Caco-2 (cell line): Measurements from ENCODE around the gene ALK. TPM values are rescaled to one million over a fixed set of nuclear protein-coding genes. Genes with fewer than 3 reads are reported as not detected.

Experiments
- BruUV-seq: library from RNA; stranded (reverse); fragments of 400-500 nt; replicated peaks from 2 replicates; lab custom pipeline; 2021; lab: Mats Ljungman, UMichigan
- CTCF ChIA-PET: fragments of 300-600 bp; sonication (Branson Sonifier 250); formaldehyde crosslinking; loops from one replicate; lab custom pipeline; 2022; ENCODE audit warnings: antibody characterized with exemption; lab: Charles Lee
- POLR2A ChIA-PET: fragments of 300-600 bp; sonication (Branson Sonifier 250); formaldehyde crosslinking; loops from one replicate; lab custom pipeline; 2022; ENCODE audit warnings: antibody characterized with exemption; lab: Charles Lee
- DNase-seq, 2 experiments: peaks; one replicate each; pipeline versions ENCODE4 v3.0.0 to v3.0.0-alpha.2; 2020 to 2022
- H3K27me3 ChIP-seq: replicated peaks from 2 replicates; pipeline ENCODE4 v1.6.0; 2011; ENCODE audit warnings: low read length; ENCODE audit not compliant: control insufficient read depth, insufficient read depth
- H3K36me3 ChIP-seq: 2 replicates; pipeline ENCODE4 v1.5.1; 2011; ENCODE audit warnings: low read length; ENCODE audit not compliant: control insufficient read depth, insufficient read depth
- H3K4me1 ChIP-seq: fragments of 250-450 bp; sonication (Bioruptor Pico); 2 replicates; pipeline ENCODE4 v1.5.1; 2020; ENCODE audit warnings: mild to moderate bottlenecking
- H3K4me3 ChIP-seq: 2 replicates; pipeline ENCODE4 v1.5.1; 2011; ENCODE audit warnings: low read depth, mild to moderate bottlenecking, control low read depth, low read length
- H3K9me3 ChIP-seq: fragments of 250-450 bp; sonication (Bioruptor Pico); 2 replicates; pipeline ENCODE4 v1.5.1; 2020; ENCODE audit warnings: mild to moderate bottlenecking, moderate library complexity
- H3K27ac Mint-ChIP-seq: one replicate; pipeline ENCODE4 v1.8.0; 2022; ENCODE audit warnings: mixed read lengths; ENCODE audit not compliant: unreplicated experiment
- H3K27me3 Mint-ChIP-seq: one replicate; pipeline ENCODE4 v1.8.0; 2022; ENCODE audit warnings: mixed read lengths; ENCODE audit not compliant: insufficient read depth, unreplicated experiment
- H3K36me3 Mint-ChIP-seq: one replicate; pipeline ENCODE4 v1.8.0; 2022; ENCODE audit warnings: mild to moderate bottlenecking, mixed read lengths; ENCODE audit not compliant: insufficient read depth, unreplicated experiment
- H3K4me1 Mint-ChIP-seq: one replicate; pipeline ENCODE4 v1.8.0; 2022; ENCODE audit warnings: low read depth, mixed read lengths; ENCODE audit not compliant: unreplicated experiment
- H3K4me3 Mint-ChIP-seq: one replicate; pipeline ENCODE4 v1.8.0; 2022; ENCODE audit warnings: mild to moderate bottlenecking, moderate library complexity, mixed read lengths; ENCODE audit not compliant: unreplicated experiment
- H3K9me3 Mint-ChIP-seq: one replicate; pipeline ENCODE4 v1.8.0; 2022; ENCODE audit warnings: mixed read lengths; ENCODE audit not compliant: unreplicated experiment
- intact Hi-C: fragments of 100-400 bp; cut with micrococcal nuclease; formaldehyde crosslinking; loops from one replicate; pipeline ENCODE4 v1.10.0; 2022; ENCODE audit not compliant: unreplicated experiment
- total RNA-seq: library from RNA; stranded (reverse); gene quantifications from 2 replicates; pipeline ENCODE4 v1.2.3, GENCODE V29; 2022
- TF ChIP-seq, protein P1 (sequence below), 2 experiments: fragments of 200-600 bp in 1 of 2; IDR thresholded peaks; 1 replicate in 1 of 2; 2 replicates in 1 of 2; pipeline versions ENCODE4 v1.5.1 to v1.8.0; 2011 to 2022; ENCODE audit warnings: antibody characterized with exemption in 1 of 2, control low read depth in 1 of 2, inconsistent platforms in 1 of 2, low read depth in 1 of 2, low read length in 1 of 2, mild to moderate bottlenecking in 1 of 2, moderate library complexity in 1 of 2; ENCODE audit not compliant: insufficient read depth in 1 of 2, severe bottlenecking in 1 of 2, unreplicated experiment in 1 of 2

ALK gene
- total RNA-seq, 1 experiment from 2014 or later: 0.11 TPM

DNA sequence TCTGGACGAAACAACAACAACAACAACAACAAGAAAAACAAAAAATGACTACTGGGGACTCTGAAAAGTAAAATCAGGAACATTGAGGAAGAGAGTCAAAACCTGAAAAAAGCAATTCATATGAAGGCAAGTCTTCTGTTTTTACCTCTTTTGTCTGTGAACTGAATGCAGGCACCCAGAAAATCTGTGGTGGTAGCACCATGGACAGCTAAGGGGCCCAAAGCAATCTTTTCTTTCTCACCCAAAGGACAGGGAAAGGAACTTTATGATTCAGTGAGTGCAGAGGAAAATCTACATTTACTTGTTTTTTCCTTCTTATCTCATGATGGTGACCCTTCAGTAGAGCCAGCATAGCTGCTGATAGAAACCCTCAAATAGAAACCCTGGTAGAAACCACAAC is 10.4 kb downstream of the ALK start:
- intact Hi-C loops: no loop called here
- TF ChIP-seq, protein P1, sequence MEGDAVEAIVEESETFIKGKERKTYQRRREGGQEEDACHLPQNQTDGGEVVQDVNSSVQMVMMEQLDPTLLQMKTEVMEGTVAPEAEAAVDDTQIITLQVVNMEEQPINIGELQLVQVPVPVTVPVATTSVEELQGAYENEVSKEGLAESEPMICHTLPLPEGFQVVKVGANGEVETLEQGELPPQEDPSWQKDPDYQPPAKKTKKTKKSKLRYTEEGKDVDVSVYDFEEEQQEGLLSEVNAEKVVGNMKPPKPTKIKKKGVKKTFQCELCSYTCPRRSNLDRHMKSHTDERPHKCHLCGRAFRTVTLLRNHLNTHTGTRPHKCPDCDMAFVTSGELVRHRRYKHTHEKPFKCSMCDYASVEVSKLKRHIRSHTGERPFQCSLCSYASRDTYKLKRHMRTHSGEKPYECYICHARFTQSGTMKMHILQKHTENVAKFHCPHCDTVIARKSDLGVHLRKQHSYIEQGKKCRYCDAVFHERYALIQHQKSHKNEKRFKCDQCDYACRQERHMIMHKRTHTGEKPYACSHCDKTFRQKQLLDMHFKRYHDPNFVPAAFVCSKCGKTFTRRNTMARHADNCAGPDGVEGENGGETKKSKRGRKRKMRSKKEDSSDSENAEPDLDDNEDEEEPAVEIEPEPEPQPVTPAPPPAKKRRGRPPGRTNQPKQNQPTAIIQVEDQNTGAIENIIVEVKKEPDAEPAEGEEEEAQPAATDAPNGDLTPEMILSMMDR (IDR thresholded peaks at IDR 0.05; ENCODE audit: insufficient read depth in 1 of 2, low read depth in 1 of 2, low read length in 1 of 2, severe bottlenecking in 1 of 2, unreplicated experiment in 1 of 2): no peak
- POLR2A ChIA-PET: no interaction called here
- H3K4me3 Mint-ChIP-seq: no peak overlapping the region
- Histone ChIP-seq H3K4me3 (no peak overlapping the region), H3K4me1 (no peaks in the 10 kb centered on the region), H3K27me3 (no peaks in the 10 kb centered on the region; the same call in 1 of the 2 replicates), H3K9me3 (peaks cover 5% of the 10 kb centered on the region; the same call in 1 of the 2 replicates), H3K36me3 (no peaks in the 10 kb centered on the region)
- CTCF ChIA-PET: no interaction called here
- BruUV-seq: no TSS peak
- H3K27me3 Mint-ChIP-seq: peaks cover 16% of the 10 kb centered on the region
- DNase-seq: no peak
- no peaks in the 10 kb centered on the region for H3K36me3 Mint-ChIP-seq
- H3K27ac Mint-ChIP-seq: no peak overlapping the region
- H3K9me3 Mint-ChIP-seq: no peaks in the 10 kb centered on the region
- no peaks in the 10 kb centered on the region for H3K4me1 Mint-ChIP-seq

DNA sequence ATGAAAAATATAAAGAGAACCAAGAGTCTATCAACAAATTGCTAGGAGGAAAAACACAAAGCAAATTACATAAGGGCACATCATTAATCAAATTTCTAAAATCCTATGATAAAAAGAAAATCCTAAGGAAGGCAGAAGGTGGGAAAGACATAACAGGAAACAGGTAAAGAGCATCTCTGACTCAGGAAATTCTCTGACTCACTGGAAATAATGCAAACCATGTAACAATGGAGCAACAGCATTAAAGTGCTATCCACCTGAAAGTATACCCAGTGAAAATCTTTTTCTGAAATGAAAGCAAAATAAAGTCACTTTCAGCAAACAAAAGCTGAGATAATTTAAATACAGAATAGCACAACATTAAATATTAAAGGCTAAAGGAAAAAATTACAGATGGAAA is 10.9 kb downstream of the ALK start:
- Mint-ChIP-seq H3K4me1 (no peaks in the 10 kb centered on the region), H3K36me3 (no peaks in the 10 kb centered on the region), H3K27ac (no peak overlapping the region), H3K27me3 (peaks cover 15% of the 10 kb centered on the region), H3K9me3 (no peaks in the 10 kb centered on the region), H3K4me3 (no peak overlapping the region)
- no peak for DNase-seq
- no peaks in the 10 kb centered on the region for H3K36me3 ChIP-seq
- H3K4me3 ChIP-seq: no peak overlapping the region
- no TSS peak for BruUV-seq
- ChIA-PET POLR2A (no interaction called here), CTCF (no interaction called here)
- intact Hi-C loops: no loop called here
- TF ChIP-seq, protein P1 (IDR thresholded peaks at IDR 0.05; ENCODE audit: insufficient read depth in 1 of 2, low read depth in 1 of 2, low read length in 1 of 2, severe bottlenecking in 1 of 2, unreplicated experiment in 1 of 2): no peak
- peaks cover 2% of the 10 kb centered on the region; the same call in 1 of the 2 replicates for H3K27me3 ChIP-seq
- peaks cover 5% of the 10 kb centered on the region; the same call in 1 of the 2 replicates for H3K9me3 ChIP-seq
- no peaks in the 10 kb centered on the region for H3K4me1 ChIP-seq

DNA sequence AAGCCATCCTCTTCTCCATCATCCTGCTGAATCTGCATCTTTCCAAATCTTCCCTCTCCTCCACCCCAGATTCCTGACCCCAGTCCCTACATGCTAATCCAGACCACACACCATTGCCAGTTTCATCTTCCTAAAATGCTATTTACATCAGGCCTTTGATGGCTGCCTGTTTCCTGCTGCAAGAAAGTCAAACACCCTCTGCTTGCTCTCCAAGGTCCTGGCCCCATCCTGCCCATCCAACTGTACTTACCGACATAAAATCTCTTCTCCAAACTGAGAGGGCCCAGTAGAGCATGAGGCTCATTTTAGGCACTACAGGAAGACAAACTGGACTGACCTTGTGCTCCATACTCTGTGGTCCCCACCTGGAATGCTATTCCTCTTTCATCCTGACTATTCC is 19.0 kb downstream of the ALK start:
- TF ChIP-seq, protein P1 (IDR thresholded peaks at IDR 0.05; ENCODE audit: insufficient read depth in 1 of 2, low read depth in 1 of 2, low read length in 1 of 2, severe bottlenecking in 1 of 2, unreplicated experiment in 1 of 2): no peak
- DNase-seq: no peak
- no peaks in the 10 kb centered on the region for H3K9me3 ChIP-seq
- ChIA-PET POLR2A (no interaction called here), CTCF (no interaction called here)
- Mint-ChIP-seq H3K36me3 (no peaks in the 10 kb centered on the region), H3K4me1 (no peaks in the 10 kb centered on the region), H3K4me3 (no peak overlapping the region), H3K27me3 (peaks cover 30% of the 10 kb centered on the region), H3K27ac (no peak overlapping the region), H3K9me3 (no peaks in the 10 kb centered on the region)
- H3K4me3 ChIP-seq: no peak overlapping the region
- H3K4me1 ChIP-seq: no peaks in the 10 kb centered on the region
- no peaks in the 10 kb centered on the region for H3K36me3 ChIP-seq
- intact Hi-C loops: no loop called here
- peaks cover 2% of the 10 kb centered on the region for H3K27me3 ChIP-seq
- BruUV-seq: no TSS peak
